Activated T-cell treated with anti-CD3 and anti-CD28 coated beads, Interleukin-2, amount 50 U/mL, for 48 hours (primary cell): ENCODE measurements around the gene ZBTB16.

Experiments
- DNase-seq, 2 experiments: peaks; one replicate each; pipeline ENCODE4 v3.0.0-alpha.2; 2020

ZBTB16 gene

GRCh38 chr11:114272311-114272710 lies 212.8 kb downstream of the ZBTB16 start:
- DNase-seq, result no peak

GRCh38 chr11:114273071-114273470 lies 213.6 kb downstream of the ZBTB16 start:
- DNase-seq, result no peak

- no peak for DNase-seq
These were observed 214.6 kb downstream of the ZBTB16 start for GRCh38 chr11:114273890-114274635.

- no peak for DNase-seq
These were observed 215.1 kb downstream of the ZBTB16 start for GRCh38 chr11:114274637-114275036.

- no peak for DNase-seq
These were observed 215.8 kb downstream of the ZBTB16 start for GRCh38 chr11:114275280-114275679.

GRCh38 chr11:114276077-114276476 lies 216.6 kb downstream of the ZBTB16 start:
- no peak for DNase-seq

- no peak for DNase-seq
These were observed 218.3 kb downstream of the ZBTB16 start for GRCh38 chr11:114277637-114278341.

- no peak for DNase-seq
These were observed 219.0 kb downstream of the ZBTB16 start for GRCh38 chr11:114278342-114279065.

GRCh38 chr11:114279792-114280546 lies 220.5 kb downstream of the ZBTB16 start:
- DNase-seq, result no peak

- DNase-seq, result no peak
These were observed 221.2 kb downstream of the ZBTB16 start for GRCh38 chr11:114280696-114281095.

GRCh38 chr11:114281388-114281956 lies 222.0 kb downstream of the ZBTB16 start:
- DNase-seq, result no peak

- DNase-seq, result no peak
These were observed 223.0 kb downstream of the ZBTB16 start for GRCh38 chr11:114282488-114282887.

- DNase-seq, result no peak
These were observed 223.9 kb downstream of the ZBTB16 start for GRCh38 chr11:114283422-114283821.

GRCh38 chr11:114284021-114284420 lies 224.5 kb downstream of the ZBTB16 start:
- no peak for DNase-seq

- no peak for DNase-seq
These were observed 225.4 kb downstream of the ZBTB16 start for GRCh38 chr11:114284914-114285313.

GRCh38 chr11:114285599-114285998 lies 226.1 kb downstream of the ZBTB16 start:
- DNase-seq, result no peak

GRCh38 chr11:114286229-114286628 lies 226.7 kb downstream of the ZBTB16 start:
- DNase-seq, result no peak

GRCh38 chr11:114287154-114287553 lies 227.6 kb downstream of the ZBTB16 start:
- no peak for DNase-seq

- DNase-seq, result no peak
These were observed 228.6 kb downstream of the ZBTB16 start for GRCh38 chr11:114288136-114288535.

- no peak for DNase-seq
These were observed 230.3 kb downstream of the ZBTB16 start for GRCh38 chr11:114289779-114290178.

- DNase-seq, result no peak
These were observed 231.2 kb downstream of the ZBTB16 start for GRCh38 chr11:114290503-114291235.

- no peak for DNase-seq
These were observed 231.9 kb downstream of the ZBTB16 start for GRCh38 chr11:114291381-114291780.
